Measurements from ENCODE around the gene CDH23.

Gene CDH23

DNA sequence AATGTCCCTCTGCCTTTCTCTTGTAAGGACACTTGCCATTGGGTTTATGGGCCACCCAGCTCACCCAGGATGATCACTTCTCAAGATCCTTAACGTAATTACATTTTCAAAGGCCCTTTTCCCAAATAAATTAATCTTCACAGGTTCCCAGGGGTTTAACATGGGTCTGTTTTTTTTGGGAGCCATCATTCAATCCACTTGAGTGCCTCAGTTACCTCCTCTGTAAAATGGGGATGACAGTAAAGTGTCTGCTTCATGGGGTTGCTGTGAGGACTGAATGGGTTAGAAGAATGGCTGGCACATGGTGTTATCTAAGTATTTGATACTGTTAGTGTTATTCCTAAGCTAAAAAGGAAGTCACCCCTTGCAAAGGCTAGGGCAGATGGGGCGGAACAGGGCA is 315.4 kb downstream of the CDH23 start:
- in situ Hi-C loops (cut with HindIII; ENCODE audit: low sequenced_read_pairs) = no loop called here

DNA sequence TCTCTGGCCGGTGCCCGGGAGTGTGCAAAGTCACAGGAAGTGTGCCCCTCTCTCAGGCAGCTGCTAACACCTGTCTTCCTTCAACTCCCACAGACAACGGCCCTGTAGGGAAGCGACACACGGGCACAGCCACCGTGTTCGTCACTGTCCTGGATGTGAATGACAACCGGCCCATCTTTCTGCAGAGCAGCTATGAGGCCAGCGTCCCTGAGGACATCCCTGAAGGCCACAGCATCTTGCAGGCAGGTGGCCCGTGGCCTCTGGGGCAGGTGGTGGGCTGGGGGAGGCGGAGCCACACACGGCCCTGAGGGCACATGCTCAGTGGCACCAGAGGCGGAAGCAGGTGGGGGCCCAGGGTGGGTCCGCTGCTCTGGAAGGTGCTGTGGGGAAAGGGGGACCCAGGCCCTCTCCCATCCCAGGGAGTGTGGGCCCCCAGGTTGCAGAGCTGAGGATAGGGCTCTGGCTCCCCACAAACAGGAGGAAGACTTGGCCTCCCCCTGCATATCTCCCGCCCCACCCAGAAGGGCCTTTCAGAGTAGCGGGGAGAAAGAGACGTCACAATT is 315.9 kb downstream of the CDH23 start:
- in situ Hi-C loops (cut with HindIII; ENCODE audit: low sequenced_read_pairs) = no loop called here

DNA sequence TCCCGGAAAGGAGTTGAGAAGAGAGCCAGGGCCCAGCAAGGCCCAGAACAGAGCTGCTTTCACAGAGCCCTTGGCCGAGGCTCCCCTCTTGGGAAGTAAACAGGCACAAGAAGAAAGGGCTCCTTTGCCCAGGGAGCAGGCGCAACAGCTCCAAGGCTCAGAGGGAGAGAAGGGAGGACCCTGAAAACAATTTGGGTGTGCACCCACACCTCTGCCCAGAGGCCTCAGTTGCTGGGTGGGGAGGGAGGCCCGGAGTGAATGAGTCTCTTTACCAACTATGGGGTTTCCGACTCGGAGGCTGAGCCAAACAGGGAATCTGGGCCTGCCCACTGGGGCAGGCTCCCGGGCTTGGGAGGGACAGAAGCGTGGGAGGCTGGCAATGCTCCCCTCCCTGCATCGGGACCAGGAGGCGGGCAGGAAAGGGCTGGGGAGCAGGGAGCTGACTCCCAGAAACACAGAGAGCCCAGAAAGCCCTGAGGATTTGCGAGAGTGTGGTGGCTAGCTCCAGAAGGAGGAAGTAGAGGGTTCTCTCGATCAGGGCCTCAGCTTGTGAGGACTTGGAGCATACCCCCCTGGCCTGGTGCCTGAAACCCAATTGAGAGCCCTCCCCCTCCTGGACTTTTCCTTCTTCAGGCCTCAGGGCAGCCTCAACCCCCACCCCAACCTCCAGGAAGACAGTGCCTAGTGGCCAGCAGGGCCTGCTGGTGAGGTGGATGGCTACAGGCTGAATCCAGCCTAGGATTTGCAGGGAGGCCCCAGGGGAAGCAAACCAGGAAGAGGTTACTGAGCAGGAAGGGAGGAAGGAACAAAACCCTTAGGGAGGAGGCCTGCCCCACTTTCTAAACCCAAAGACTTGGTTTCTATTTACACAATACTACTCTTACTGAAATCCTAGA is 316.7 kb downstream of the CDH23 start:
- in situ Hi-C loops (cut with HindIII; ENCODE audit: low sequenced_read_pairs) = no loop called here

DNA sequence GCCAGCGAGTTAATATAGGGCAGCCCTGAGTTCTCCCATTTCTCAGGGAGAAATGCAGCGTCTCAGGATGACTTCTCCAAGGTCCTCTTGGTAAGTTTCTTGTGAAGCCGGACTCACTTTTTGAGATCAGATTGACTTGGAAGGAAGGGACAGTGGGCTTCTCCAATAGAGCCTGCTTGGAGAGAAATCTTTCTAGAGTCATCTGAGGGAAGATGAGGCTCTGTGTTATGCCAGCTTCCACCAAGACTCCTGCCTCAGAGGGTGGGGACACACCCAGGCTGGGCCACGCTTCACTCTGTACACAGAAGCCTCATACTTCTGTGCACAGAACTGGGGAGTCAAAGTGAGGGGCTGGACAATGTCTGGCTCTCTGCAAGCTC is 317.3 kb downstream of the CDH23 start:
- in situ Hi-C loops (cut with HindIII; ENCODE audit: low sequenced_read_pairs) = no loop called here

DNA sequence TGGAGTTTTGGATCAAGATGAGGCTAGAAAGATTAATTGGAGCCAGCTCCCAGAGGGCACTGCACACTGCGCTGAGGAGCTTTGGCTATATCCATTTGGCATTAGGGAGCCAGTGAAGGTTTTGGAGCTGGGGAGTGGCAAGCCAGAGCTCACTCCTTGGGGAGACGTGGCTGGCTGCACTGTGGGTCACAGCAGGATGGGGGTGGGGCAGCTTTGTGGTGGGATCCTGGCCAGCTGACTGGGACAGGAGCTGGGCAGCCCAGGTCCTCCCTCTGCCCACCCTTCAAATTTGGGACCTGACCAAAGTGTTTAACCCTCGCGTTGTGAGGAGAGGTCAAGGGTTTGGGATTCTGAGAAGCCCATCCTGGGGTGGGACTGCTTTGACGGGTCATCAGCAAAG is 317.9 kb downstream of the CDH23 start:
- in situ Hi-C loops (cut with HindIII; ENCODE audit: low sequenced_read_pairs) = no loop called here

DNA sequence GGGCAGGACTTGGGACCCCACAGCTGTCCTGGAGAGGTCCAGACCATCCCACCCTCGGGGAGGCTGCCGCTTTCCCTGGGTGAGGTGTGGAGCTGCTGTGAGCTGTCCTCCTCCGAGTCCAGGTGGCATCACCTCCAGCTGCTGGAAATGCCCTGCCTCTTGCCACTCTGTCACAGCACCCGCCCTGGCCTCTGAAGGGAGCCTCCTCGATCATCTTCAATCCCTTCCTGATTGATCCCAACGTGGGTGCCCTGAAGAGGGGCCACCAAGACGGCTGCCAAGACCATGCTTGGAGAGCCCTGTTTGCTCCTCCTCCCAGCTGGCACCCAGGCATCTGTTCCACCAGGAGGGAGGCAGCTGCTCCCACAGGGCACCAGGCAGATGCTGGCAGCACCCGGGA is 318.3 kb downstream of the CDH23 start:
- in situ Hi-C loops (cut with HindIII; ENCODE audit: low sequenced_read_pairs) = no loop called here

DNA sequence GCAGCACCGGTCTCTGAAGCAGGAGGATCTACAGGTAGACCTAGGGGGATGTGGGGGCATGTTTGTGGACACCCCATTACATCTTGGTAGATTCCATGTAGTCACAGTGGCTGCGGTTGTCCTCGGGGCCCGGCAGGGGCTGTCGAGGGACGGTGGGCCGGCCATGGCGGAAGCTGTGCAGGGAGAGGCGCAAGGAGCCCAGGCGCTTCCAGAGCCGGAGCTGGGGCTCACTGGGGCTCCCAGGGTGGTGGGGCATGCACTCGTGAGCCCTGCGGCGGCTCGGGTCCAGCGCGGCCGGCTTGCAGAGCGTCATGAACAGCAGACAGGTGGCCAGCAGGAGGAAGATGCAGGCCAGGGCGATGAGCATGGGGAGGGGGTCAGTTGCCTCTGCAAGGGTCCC is 319.1 kb downstream of the CDH23 start:
- in situ Hi-C loops (cut with HindIII; ENCODE audit: low sequenced_read_pairs) = no loop called here

DNA sequence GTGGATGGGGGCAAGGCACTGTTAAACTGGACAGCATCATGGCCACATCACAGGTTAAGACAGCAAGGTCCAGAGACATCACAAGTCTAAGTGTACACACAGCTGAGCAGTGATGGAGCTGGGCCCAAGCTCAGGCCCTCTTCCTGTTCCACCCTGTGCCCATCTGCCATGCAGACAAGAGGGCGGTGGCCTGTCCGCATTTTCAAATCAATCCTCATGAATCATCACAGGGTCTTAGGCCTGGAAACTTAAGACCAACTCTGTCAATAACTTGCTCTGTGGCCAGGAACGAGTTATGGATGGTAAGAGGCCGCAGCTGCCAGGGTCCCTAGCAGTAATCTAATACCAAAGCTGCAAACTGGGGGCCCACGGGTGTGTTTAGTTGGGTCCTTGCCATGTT is 319.7 kb downstream of the CDH23 start:
- in situ Hi-C loops (cut with HindIII; ENCODE audit: low sequenced_read_pairs) = no loop called here

DNA sequence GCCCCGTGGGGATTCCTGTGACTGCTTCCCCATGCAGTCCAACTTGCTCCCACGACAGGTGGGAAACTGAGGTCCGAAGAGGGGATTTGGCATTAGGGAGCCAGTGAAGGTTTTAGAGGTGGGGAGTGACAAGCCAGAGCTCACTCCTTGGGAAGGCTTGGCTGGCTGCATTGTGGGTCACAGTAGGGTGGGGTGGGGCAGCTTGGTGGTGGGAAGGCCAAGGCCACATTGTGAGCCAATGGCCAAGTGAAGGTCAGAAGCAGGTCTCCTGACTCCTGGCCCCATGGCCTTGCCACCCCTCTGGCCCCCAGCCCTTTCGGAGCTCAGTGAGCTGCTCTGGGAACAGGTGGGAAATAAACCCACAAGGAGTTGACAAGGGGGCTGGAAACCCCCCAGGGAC is 320.3 kb downstream of the CDH23 start:
- in situ Hi-C loops (cut with HindIII; ENCODE audit: low sequenced_read_pairs) = no loop called here

DNA sequence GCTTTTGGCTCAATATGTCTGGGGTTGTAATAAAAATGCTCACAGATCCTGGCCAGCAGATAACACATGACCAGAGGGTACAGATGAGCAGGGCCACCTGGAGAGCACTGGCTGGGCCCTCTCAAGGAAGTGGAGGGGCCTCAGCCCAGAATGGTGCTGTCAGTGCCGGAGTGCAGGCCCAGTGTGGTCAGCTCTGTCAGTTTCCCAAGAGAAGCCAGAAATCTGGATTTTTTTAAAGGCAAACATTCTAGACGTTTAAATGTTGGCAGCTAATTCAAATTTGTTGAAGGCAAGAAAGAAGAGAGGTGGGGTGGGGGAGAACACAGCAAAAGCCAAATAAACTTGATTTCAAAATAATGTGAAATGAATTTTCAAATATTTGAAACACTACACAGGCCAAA is 320.8 kb downstream of the CDH23 start:
- in situ Hi-C loops (cut with HindIII; ENCODE audit: low sequenced_read_pairs) = no loop called here

DNA sequence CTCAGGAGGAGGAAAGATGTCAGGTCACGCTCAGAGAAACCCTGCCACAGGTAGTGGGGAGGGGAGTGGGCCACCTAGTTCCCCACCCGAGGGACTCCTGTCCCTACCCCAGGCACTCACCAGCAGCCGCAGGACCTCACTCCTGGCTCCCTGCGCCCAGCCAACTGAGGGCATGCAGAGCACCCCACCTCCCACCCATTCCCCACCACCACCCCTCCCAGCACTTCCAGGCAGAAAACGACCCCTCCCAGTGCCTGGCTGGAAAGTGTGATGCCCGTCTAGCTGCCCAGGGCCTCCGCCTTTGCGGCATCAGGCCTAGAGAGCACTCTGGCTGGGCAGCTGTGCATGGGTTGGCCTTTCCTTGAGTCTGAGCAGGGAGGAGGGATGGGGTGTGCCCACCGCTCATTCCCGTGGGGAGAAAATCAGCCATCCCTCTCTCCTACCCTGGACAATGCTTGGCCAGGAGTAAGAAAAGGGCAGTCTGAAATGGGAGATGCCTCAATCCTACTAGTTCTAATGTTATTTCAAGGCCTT is 321.5 kb downstream of the CDH23 start:
- in situ Hi-C loops (cut with HindIII; ENCODE audit: low sequenced_read_pairs) = no loop called here

DNA sequence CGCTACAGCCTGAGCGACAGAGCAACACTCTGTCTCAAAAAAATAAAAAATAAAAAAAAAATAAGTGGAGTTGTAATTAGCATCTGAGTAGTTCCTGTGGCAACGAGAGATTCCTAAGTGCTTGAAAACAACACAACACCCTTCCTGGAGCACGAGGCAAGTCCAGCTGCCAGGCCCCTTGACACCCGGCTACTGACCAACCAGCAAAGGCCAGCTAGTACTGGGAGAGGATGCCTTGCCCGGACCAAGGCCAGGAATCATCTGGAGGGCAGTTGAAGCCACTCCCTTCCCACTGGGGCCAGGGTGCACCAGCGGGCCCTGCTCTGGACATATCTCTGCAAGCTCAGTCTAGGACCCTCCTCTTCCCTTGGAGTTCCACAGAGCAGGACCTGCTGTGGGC is 322.3 kb downstream of the CDH23 start:
- in situ Hi-C loops (cut with HindIII; ENCODE audit: low sequenced_read_pairs) = no loop called here

DNA sequence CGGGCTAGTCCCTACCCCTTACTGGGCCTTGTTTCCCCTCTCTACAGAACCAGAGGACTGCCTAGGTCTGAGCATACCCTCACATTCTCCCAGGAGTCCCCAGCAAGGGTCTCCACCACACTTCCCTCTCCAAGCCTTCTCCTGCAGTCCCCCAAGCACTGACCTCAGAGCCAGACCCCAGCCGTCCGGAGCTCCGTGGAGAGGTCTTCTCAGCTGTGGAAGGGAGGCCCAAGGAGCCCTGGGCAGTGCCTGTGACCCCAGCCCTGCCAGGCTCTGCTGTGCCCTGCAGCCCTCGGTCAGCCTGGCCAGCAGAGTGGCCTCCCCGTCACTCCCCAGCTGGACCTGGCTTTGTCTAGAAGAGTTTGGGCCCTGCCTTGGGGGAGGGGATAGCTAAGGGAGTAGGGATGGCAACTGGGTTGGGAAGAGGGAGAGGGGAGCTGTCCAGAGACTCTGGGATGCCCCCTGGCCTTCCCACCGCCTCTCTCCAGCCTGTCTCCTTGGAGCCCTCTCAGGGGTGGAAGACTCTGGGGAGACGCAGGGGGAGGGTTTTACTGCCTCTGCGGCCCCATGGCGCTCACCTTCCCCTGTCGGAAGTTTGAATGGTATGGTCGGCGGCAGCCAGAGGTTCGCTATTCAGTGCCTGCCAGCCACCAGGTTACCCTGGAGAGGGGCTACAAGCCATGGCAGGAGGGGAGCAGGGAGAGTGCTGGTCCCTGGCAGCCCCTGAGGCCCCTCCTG is 322.9 kb downstream of the CDH23 start, which contains the start of gene C10orf105:
Gene C10orf105 (minus strand): TSS at position 315 of the 738 bp plus-strand sequence. CDS start 3,441 bp downstream, outside the sequence.
- in situ Hi-C loops (cut with HindIII; ENCODE audit: low sequenced_read_pairs) = loop anchor here (5.0 kb wide), 1 partner anchor 48 kb away; no protein-coding TSS in a partner anchor

DNA sequence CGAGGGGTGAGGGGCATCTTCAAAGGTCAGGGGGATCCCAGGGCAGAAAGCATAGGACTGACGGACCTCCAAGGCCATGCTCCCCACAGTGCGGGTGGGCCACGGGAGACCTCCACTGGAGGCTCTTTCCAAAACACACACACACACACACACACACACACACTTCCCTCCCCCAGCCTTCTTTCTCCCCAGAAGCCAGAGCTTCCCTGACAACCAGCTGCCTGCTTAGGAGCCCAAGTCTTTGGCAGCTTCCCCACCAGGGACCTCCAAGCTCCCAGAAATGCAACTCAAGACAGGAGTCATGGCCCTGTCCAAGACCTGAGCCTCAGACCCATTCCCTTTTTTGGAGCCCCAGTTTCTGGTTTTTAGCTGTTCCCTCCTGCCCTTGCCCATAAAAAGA is 323.6 kb downstream of the CDH23 start:
- in situ Hi-C loops (cut with HindIII; ENCODE audit: low sequenced_read_pairs) = loop anchor here (5.0 kb wide), 1 partner anchor 47 kb away; no protein-coding TSS in a partner anchor

DNA sequence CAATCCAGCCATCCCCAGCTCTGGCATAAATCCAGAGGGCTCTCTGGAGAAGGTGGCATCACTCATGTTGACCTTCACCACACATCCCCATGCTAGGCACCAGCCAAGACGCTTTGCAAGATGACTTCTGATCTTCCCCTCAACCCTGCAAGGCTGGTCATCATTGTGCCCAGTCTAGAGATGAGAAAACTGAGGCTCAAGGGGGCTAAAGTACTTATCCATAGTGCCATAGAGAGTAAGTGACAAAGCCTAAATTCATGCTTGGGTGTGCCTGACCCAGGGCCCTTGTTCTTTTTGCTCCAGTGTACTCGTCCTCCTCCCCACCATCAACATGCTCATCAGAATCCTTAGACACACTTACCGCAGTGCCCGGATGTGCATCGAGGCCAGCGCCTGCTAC is 324.6 kb downstream of the CDH23 start:
- in situ Hi-C loops (cut with HindIII; ENCODE audit: low sequenced_read_pairs) = loop anchor here (5.0 kb wide), 1 partner anchor 46 kb away; no protein-coding TSS in a partner anchor

DNA sequence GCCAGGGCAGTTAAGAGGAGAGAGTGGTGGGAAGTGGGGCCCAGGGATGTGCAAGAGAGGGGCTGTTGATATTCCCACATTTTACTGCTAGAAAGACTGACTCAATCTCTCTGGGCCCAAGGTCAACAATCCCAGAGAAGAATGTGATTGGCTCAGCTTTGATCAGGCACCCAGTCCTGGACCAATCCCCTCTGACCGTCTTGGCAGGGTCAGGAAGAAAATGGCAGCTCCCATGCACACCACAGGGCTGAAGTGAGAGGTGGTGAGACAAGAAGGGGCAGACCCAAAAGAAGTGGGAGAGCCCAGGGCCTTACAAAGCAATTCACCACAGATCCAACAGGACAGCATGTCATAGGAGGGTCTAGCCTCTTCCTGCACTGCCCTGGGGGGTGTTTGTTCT is 326.1 kb downstream of the CDH23 start:
- in situ Hi-C loops (cut with HindIII; ENCODE audit: low sequenced_read_pairs) = loop anchor here (5.0 kb wide), 1 partner anchor 44 kb away; no protein-coding TSS in a partner anchor

DNA sequence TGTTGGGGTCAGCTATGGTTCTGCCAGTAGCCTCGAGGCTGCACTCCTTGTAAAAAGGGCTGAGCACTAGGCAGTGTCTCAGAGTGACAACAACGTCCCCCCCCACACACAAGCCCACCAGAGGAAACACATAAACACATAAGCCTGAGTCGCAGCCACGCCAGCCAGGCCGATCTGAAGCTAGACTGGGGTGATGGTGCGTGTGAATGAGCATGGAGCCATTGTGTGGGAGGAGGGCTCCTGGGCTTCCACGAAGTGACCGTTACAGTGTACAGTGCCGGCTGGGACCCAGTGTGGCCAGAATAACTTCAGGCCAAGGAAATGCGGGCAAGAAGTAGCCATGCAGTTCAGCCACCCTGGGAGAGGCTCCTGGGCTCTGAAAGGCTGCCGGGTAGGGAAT is 326.6 kb downstream of the CDH23 start:
- in situ Hi-C loops (cut with HindIII; ENCODE audit: low sequenced_read_pairs) = loop anchor here (5.0 kb wide), 1 partner anchor 44 kb away; no protein-coding TSS in a partner anchor

DNA sequence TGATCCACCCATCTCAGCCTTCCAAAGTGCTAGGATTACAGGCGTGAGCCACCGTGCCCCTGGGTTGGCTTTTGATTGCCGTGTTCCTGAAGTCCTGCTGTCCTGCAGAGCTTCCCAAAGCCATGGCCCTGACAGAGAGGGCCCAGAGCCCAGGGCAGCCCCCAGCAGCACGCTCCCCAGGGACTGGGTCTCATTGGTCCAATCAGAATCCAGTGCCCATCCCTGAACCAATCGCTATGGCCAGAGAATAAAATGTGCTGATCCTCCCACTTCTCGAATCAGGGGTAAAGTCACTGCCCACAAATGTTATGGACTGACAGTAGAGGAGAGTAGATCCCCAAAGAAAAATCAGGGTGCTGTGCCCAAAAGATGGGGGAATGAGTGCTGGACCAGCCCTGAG is 327.8 kb downstream of the CDH23 start:
- in situ Hi-C loops (cut with HindIII; ENCODE audit: low sequenced_read_pairs) = loop anchor here (5.0 kb wide), 1 partner anchor 43 kb away; no protein-coding TSS in a partner anchor

DNA sequence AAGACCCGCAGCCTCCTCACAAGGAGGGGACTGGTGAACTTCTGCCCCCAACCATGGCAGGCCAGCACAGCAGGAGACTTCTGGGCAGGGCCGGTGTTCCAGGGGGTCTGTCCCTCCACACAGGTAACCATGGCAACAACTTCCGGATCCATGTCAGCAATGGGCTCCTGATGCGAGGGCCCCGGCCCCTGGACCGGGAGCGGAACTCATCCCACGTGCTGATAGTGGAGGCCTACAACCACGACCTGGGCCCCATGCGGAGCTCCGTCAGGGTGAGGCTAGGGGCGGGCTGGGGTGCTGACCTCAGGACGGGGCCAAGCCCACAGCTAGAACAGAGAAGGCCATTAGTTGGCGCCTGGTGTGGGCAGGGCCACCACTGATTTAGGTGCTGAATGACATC is 328.5 kb downstream of the CDH23 start:
- in situ Hi-C loops (cut with HindIII; ENCODE audit: low sequenced_read_pairs) = no loop called here

DNA sequence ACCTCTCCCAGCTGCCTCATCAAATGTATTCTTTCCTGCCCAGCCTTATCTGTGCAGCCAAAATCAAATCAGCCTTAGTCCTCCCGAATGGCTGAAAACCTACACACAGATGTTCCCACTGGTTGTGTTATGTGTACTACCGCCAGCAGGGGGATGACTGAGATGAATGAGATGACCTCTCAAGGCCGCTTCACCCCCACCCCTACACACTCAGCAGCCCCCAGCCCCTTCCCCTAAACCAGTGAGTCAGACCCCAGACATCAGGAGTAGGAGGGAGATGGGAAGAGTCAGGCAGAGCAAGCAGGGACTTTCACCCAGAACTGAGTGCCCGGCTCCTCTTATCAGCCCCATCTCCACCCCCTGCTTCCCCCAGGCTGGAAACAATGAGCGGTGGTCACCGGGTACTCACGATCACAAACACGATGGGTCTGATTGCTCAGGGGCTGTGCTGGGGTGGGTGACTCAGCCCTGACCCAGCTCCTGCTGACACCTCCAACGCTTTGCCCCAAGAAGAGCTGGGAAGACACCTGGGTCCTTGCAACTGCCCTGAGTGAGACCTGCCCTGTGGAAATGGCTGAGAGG is 329.4 kb downstream of the CDH23 start:
- in situ Hi-C loops (cut with HindIII; ENCODE audit: low sequenced_read_pairs) = no loop called here

Measured in endothelial cell of hepatic sinusoid (primary cell).